ENCODE measurements around the gene NUAK2. TPM values are rescaled to one million over a fixed set of nuclear protein-coding genes. Genes with fewer than 3 reads are reported as not detected.
A peak's percentile ranks its signal among the peaks of the same experiment; 100 is the strongest.

NUAK2 gene
- total RNA-seq, 1 donor from 2014 or later = 13.5 TPM

GRCh38 chr1:205317311-205317917, 4.1 kb downstream of the NUAK2 start:
- H3K27me3 Mint-ChIP-seq = peaks cover 6% of the 10 kb centered on the region
- H3K9me3 Mint-ChIP-seq = no peaks in the 10 kb centered on the region
- peak overlapping the region; percentile 80 for H3K27ac Mint-ChIP-seq
- peaks cover 65% of the 10 kb centered on the region for H3K4me1 Mint-ChIP-seq (ENCODE audit: unreplicated experiment)
- peak overlapping the region; percentile 98 for H3K4me3 Mint-ChIP-seq
- TF ChIP-seq, protein P1, sequence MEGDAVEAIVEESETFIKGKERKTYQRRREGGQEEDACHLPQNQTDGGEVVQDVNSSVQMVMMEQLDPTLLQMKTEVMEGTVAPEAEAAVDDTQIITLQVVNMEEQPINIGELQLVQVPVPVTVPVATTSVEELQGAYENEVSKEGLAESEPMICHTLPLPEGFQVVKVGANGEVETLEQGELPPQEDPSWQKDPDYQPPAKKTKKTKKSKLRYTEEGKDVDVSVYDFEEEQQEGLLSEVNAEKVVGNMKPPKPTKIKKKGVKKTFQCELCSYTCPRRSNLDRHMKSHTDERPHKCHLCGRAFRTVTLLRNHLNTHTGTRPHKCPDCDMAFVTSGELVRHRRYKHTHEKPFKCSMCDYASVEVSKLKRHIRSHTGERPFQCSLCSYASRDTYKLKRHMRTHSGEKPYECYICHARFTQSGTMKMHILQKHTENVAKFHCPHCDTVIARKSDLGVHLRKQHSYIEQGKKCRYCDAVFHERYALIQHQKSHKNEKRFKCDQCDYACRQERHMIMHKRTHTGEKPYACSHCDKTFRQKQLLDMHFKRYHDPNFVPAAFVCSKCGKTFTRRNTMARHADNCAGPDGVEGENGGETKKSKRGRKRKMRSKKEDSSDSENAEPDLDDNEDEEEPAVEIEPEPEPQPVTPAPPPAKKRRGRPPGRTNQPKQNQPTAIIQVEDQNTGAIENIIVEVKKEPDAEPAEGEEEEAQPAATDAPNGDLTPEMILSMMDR (conservative IDR thresholded peaks at IDR 0.05) = no peak
- peaks cover 9% of the 10 kb centered on the region for H3K36me3 Mint-ChIP-seq
- DNase-seq (ENCODE audit: extremely low spot score, unreplicated experiment) = no peak

GRCh38 chr1:205316161-205316566, 5.4 kb downstream of the NUAK2 start:
- Mint-ChIP-seq H3K4me1 (ENCODE audit: unreplicated experiment) (peaks cover 62% of the 10 kb centered on the region), H3K27ac (peak overlapping the region; percentile 64), H3K4me3 (peak overlapping the region; percentile 50), H3K36me3 (peaks cover 9% of the 10 kb centered on the region), H3K9me3 (no peaks in the 10 kb centered on the region), H3K27me3 (peaks cover 6% of the 10 kb centered on the region)
- DNase-seq (ENCODE audit: extremely low spot score, unreplicated experiment) = no peak
- TF ChIP-seq, protein P1 (conservative IDR thresholded peaks at IDR 0.05) = no peak

DNA sequence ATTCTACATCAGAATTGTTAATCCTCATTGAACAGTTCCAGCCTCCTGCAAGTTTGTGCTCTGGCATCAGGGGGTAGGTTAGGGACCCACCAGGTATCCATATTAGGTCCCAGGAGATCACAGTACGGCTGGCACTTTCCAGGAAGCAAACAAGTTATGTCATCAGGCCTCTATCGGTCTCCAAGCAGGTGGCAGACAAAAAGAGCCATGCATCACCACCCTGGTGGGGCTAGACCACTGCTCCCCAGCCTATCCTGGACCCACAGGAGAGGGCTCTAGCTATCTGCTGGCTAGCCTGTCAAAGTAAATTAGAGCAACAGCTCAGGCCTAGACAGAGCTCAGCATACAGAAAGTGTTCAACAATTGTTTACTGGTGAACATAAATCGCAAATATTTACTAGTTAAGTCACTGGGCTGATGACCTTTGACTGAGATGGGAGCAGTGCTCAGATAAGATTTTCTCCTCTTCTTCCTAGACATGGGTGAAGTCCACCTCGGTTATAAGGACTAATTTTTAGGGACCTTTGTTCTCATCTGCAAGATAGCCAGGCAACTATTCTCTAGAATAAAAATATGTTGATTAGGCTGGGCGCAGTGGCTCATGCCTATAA, 6.4 kb downstream of the NUAK2 start:
- no peak overlapping the region for H3K4me3 Mint-ChIP-seq

GRCh38 chr1:205313563-205314308, 7.8 kb downstream of the NUAK2 start:
- DNase-seq (ENCODE audit: extremely low spot score, unreplicated experiment) = peak; percentile 77
- H3K9me3 Mint-ChIP-seq = no peaks in the 10 kb centered on the region
- H3K27me3 Mint-ChIP-seq = no peaks in the 10 kb centered on the region
- H3K4me3 Mint-ChIP-seq = peak overlapping the region; percentile 83
- peaks cover 42% of the 10 kb centered on the region for H3K4me1 Mint-ChIP-seq (ENCODE audit: unreplicated experiment)
- TF ChIP-seq, protein P1 (conservative IDR thresholded peaks at IDR 0.05) = no peak
- H3K27ac Mint-ChIP-seq = peak overlapping the region; percentile 93
- H3K36me3 Mint-ChIP-seq = peaks cover 10% of the 10 kb centered on the region

More for the DNA sequence above, 6.4 kb downstream of the NUAK2 start:
- Mint-ChIP-seq H3K36me3 (peaks cover 17% of the 10 kb centered on the region), H3K9me3 (no peaks in the 10 kb centered on the region), H3K27ac (peak overlapping the region; percentile 93), H3K27me3 (no peaks in the 10 kb centered on the region), H3K4me1 (ENCODE audit: unreplicated experiment) (peaks cover 54% of the 10 kb centered on the region)
- no peak for DNase-seq (ENCODE audit: extremely low spot score, unreplicated experiment)
- TF ChIP-seq, protein P1 (conservative IDR thresholded peaks at IDR 0.05) = no peak

DNA sequence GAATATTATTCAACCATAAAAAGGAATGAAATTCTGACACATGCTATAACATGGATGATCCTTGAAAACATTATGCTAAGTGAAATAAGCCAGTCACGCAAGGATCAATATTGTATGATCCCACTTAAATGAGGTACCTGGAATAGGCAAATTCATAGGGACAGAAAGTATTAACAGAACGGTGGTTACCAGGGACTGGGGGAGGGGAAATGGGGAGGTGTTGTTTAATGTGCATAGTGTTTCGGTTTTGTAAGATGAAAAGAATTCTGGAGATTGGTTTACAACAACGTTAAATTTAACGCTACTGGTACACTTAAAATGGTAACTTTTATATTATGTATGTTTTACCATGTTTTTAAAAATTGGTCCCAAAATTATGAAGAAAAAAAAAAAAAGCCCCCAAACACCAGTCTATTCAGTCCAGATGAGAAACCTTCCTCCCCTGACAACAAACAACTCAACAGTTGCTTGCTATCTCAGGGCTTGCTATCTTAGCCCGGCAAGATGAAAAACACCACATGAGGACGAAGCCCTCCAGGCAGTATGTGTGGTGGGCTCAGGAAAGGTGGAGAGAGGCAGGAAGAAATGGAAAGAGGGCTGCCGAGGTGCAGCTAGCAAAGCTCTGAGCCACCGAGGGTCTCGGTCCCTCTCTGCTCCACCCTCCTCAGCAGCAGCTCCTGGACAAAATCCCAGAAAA, 8.5 kb downstream of the NUAK2 start:
- H3K36me3 Mint-ChIP-seq = peaks cover 12% of the 10 kb centered on the region
- no peak for DNase-seq (ENCODE audit: extremely low spot score, unreplicated experiment)
- no peaks in the 10 kb centered on the region for H3K9me3 Mint-ChIP-seq
- TF ChIP-seq, protein P1 (conservative IDR thresholded peaks at IDR 0.05) = no peak
- H3K4me3 Mint-ChIP-seq = peak overlapping the region; percentile 83
- peaks cover 35% of the 10 kb centered on the region for H3K4me1 Mint-ChIP-seq (ENCODE audit: unreplicated experiment)
- no peaks in the 10 kb centered on the region for H3K27me3 Mint-ChIP-seq
- H3K27ac Mint-ChIP-seq = peak overlapping the region; percentile 93

All from type B pancreatic cell (in vitro differentiated cells).